Gastroesophageal sphincter (tissue), 3 donors: Measurements from ENCODE around the gene SCUBE3.

Experiments
- POLR2A ChIP-seq, 2 donors: fragments of 450-650 bp; IDR thresholded peaks; one replicate each; pipeline ENCODE4 v1.6.1; 2017; ENCODE audit warnings: antibody characterized with exemption in 2 of 2, mild to moderate bottlenecking in 2 of 2, moderate library complexity in 1 of 2
- TF ChIP-seq, protein P1 (sequence below), 4 experiments: fragments of 200-600 bp in 2 of 4; fragments of 450-650 bp in 2 of 4; sonication (generic) in 1 of 4; IDR thresholded peaks; one replicate each; pipeline ENCODE4 v1.5.1; 2017 to 2019; ENCODE audit warnings: antibody characterized with exemption in 4 of 4, mild to moderate bottlenecking in 2 of 4, moderate library complexity in 2 of 4

DNA sequence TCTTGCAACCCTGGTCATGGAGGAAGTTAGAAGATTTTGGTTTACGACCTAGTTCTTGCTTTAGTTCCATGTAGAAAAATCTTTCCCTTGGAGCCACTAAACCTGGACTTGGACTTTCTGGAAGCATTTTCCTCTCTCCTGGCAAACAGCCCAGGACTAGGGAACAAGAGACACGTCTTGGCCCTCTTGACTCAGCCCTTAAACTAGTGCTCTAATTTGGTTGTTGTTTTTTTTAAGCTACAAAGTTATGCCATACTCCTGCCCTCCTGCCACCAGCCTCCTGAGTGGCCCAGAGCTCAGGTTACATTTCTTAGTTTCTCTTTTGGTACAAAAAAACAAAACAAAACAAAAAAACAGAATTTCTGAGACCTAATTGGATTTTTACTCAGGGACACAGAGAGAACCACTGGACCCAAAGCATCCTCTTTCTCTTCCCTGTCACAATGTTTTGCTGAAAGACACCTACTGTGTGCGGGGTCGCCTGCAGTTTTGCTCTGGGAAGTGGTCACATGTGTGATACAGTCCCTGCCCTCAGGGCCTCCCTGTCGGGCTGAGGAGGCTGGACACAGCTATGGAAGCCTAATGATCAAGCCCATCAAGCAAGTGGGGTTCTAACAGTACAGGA is 32.3 kb upstream of the SCUBE3 start:
- TF ChIP-seq POLR2A (IDR thresholded peaks at IDR 0.05): no peak
- TF ChIP-seq, protein P1, sequence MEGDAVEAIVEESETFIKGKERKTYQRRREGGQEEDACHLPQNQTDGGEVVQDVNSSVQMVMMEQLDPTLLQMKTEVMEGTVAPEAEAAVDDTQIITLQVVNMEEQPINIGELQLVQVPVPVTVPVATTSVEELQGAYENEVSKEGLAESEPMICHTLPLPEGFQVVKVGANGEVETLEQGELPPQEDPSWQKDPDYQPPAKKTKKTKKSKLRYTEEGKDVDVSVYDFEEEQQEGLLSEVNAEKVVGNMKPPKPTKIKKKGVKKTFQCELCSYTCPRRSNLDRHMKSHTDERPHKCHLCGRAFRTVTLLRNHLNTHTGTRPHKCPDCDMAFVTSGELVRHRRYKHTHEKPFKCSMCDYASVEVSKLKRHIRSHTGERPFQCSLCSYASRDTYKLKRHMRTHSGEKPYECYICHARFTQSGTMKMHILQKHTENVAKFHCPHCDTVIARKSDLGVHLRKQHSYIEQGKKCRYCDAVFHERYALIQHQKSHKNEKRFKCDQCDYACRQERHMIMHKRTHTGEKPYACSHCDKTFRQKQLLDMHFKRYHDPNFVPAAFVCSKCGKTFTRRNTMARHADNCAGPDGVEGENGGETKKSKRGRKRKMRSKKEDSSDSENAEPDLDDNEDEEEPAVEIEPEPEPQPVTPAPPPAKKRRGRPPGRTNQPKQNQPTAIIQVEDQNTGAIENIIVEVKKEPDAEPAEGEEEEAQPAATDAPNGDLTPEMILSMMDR (IDR thresholded peaks at IDR 0.05): no peak
